ENCODE measurements around the gene PFN2.

GRCh38 chr3:149917124-149917667 lies 53.5 kb downstream of the PFN2 start:
- TF ChIP-seq CTCF (conservative IDR thresholded peaks at IDR 0.05; ENCODE audit: low read length) (no peak), EZH2phosphoT487 (IDR thresholded peaks at IDR 0.05; ENCODE audit: borderline replicate concordance) (no peak)

Measured in Loucy (cell line).